Transverse colon (tissue), 4 donors: ENCODE measurements around the gene UQCRH. TPM values are rescaled to one million over a fixed set of nuclear protein-coding genes. Genes with fewer than 3 reads are reported as not detected.
A peak's percentile ranks its signal among the peaks of the same experiment; 100 is the strongest.
"Not testable (repeated sequence)": the region's sequence is repeated elsewhere in the genome, so short reads cannot be mapped to it uniquely, and the experiment has no call there.

ENCODE experiments used
- DNase-seq: peaks from one replicate; pipeline ENCODE4 v3.0.0-alpha.2; 2019
- H3K27ac ChIP-seq, 4 donors: fragments of 200-600 bp; sonication (generic); 2 replicates each; pipeline ENCODE4 v1.5.1; 2016 to 2018; ENCODE audit warnings: inconsistent platforms in 4 of 4
- H3K27me3 ChIP-seq: fragments of 200-600 bp; sonication (generic); 2 replicates; pipeline ENCODE4 v1.5.1; 2017; ENCODE audit warnings: inconsistent platforms
- H3K36me3 ChIP-seq, 4 donors: fragments of 200-600 bp; sonication (generic); 2 replicates each; pipeline ENCODE4 v1.5.1; 2017 to 2019; ENCODE audit warnings: inconsistent platforms in 4 of 4
- H3K4me1 ChIP-seq, 4 donors: fragments of 200-600 bp; sonication (generic); 2 replicates each; pipeline ENCODE4 v1.5.1; 2017 to 2020; ENCODE audit warnings: inconsistent platforms in 4 of 4
- H3K4me3 ChIP-seq, 4 donors: fragments of 200-600 bp; sonication (generic); 1 replicate in 1 of 4; 2 replicates in 3 of 4; pipeline versions ENCODE4 v1.5.1 to v1.6.1; 2017 to 2019; ENCODE audit warnings: inconsistent platforms in 4 of 4
- H3K9me3 ChIP-seq, 2 donors: fragments of 200-600 bp; sonication (generic); 2 replicates each; pipeline ENCODE4 v1.5.1; 2017 to 2019; ENCODE audit warnings: inconsistent platforms in 2 of 2
- CTCF ChIP-seq, 5 experiments: fragments of 200-600 bp in 3 of 5; fragments of 450-650 bp in 2 of 5; sonication (generic) in 3 of 5; IDR thresholded peaks; 1 replicate in 2 of 5; 2 replicates in 3 of 5; pipeline ENCODE4 v1.5.1; 2016 to 2017; ENCODE audit warnings: antibody characterized with exemption in 5 of 5, inconsistent platforms in 3 of 5, mild to moderate bottlenecking in 2 of 5, moderate library complexity in 1 of 5
- EP300 ChIP-seq: sonication (generic); formaldehyde crosslinking; IDR thresholded peaks from one replicate; pipeline ENCODE4 v1.6.1; 2017; ENCODE audit warnings: antibody characterized with exemption, low read depth
- POLR2A ChIP-seq: fragments of 450-650 bp; IDR thresholded peaks from one replicate; pipeline ENCODE4 v1.6.1; 2016; ENCODE audit warnings: antibody characterized with exemption, mild to moderate bottlenecking, moderate library complexity
- POLR2AphosphoS5 ChIP-seq, 3 donors: sonication (generic); formaldehyde crosslinking; IDR thresholded peaks; one replicate each; pipeline ENCODE4 v1.6.1; 2016; ENCODE audit warnings: antibody characterized with exemption in 3 of 3
- WGBS, 2 donors: methylation state at CpG; one replicate each; pipeline ENCODE4 v1.1.5; 2018; ENCODE audit warnings: low coverage in 1 of 2; 5-methylcytosine and 5-hydroxymethylcytosine counted together
- in situ Hi-C, 4 donors: fragments of 200-750 bp; cut with MboI; loops; one replicate each; pipeline versions ENCODE4 v1.15.0 to v1.15.1; 2017; ENCODE audit warnings: low sequenced_read_pairs in 3 of 4, low pct_ligation_motif_present in 1 of 4, low pct_unique_long_range_greater_than_20kb in 1 of 4
- intact Hi-C: fragments of 100-400 bp; cut with DNase I; formaldehyde crosslinking; loops from one replicate; pipeline ENCODE4 v1.15.1; 2023; ENCODE audit warnings: low total_unique reads
- total RNA-seq, 4 donors: library from RNA; depleted of rRNA; stranded (reverse); fragments of >200 nt; gene quantifications; one replicate each; pipeline ENCODE4 v1.1.0, GENCODE V29; 2016

UQCRH gene
- total RNA-seq, 4 donors from 2014 or later: 108 to 575 (median 330) TPM

- Histone ChIP-seq H3K9me3 (no peaks in the 10 kb centered on the region), H3K4me3 (no peak overlapping the region), H3K27me3 (no peaks in the 10 kb centered on the region), H3K36me3 (no peaks in the 10 kb centered on the region), H3K4me1 (no peaks in the 10 kb centered on the region), H3K27ac (no peak overlapping the region)
- 75 to 82% methylated on average over 1 to 2 of the region's 2 CpGs for WGBS, 2 donors
- DNase-seq: no peak
- in situ Hi-C loops: no loop called here
- intact Hi-C loops: no loop called here
- TF ChIP-seq POLR2A (no peak), EP300 (no peak), CTCF (IDR thresholded peaks at IDR 0.05) (no peak), POLR2AphosphoS5 (IDR thresholded peaks at IDR 0.05) (no peak)
Observed at GRCh38 chr1:46334030-46334384, 30.5 kb downstream of the UQCRH start.

GRCh38 chr1:46335081-46335480, 31.6 kb downstream of the UQCRH start:
- Histone ChIP-seq H3K27me3 (no peaks in the 10 kb centered on the region), H3K4me3 (no peak overlapping the region), H3K9me3 (no peaks in the 10 kb centered on the region), H3K4me1 (peaks cover 0 to 10% (median 5%) of the 10 kb centered on the region in 4 donors), H3K36me3 (no peaks in the 10 kb centered on the region), H3K27ac (no peak overlapping the region)
- 82 to 86% methylated on average over 3 of the region's 3 CpGs for WGBS, 2 donors
- TF ChIP-seq POLR2AphosphoS5 (IDR thresholded peaks at IDR 0.05): no peak
- TF ChIP-seq CTCF (IDR thresholded peaks at IDR 0.05): no peak
- TF ChIP-seq POLR2A: no peak
- no peak for TF ChIP-seq EP300
- intact Hi-C loops: no loop called here
- DNase-seq: no peak
- in situ Hi-C loops: no loop called here

GRCh38 chr1:46337409-46337808, 33.9 kb downstream of the UQCRH start:
- H3K9me3 ChIP-seq, intact Hi-C loops, H3K36me3 ChIP-seq, H3K27ac ChIP-seq, H3K4me3 ChIP-seq, DNase-seq, H3K27me3 ChIP-seq, in situ Hi-C loops: not testable (repeated sequence)
- H3K4me1 ChIP-seq: peaks cover 5 to 18% (median 13%) of the 10 kb centered on the region in 4 donors
- WGBS, 2 donors: 92 to 95% methylated on average over 8 to 14 of the region's 14 CpGs

GRCh38 chr1:46340404-46341221, 37.1 kb downstream of the UQCRH start, which contains the start of gene NSUN4:
TSS of gene NSUN4 (plus strand) at chr1:46340807. CDS start at chr1:46340827, 20 bp downstream.
- peak within 1 kb of the TSS; percentile 92 to 99 (median 98) for H3K27ac ChIP-seq
- intact Hi-C loops: no loop called here

More at GRCh38 chr1:46340404-46341221, 37.1 kb downstream of the UQCRH start, which contains the start of gene NSUN4:
- WGBS, 2 donors: 0 to 1% methylated on average over 5 to 53 of the region's 53 CpGs
- peak; percentile 93 for DNase-seq
- in situ Hi-C loops: no loop called here
- Histone ChIP-seq H3K4me3 (peak within 1 kb of the TSS; percentile 43 to 78 (median 60)), H3K4me1 (peaks cover 5 to 18% (median 13%) of the 10 kb centered on the region in 4 donors), H3K9me3 (no peaks in the 10 kb centered on the region), H3K27me3 (no peaks in the 10 kb centered on the region), H3K36me3 (peaks cover 0 to under 1% (median 0%) of the 10 kb centered on the region in 4 donors)
- TF ChIP-seq POLR2A: peak; percentile 83
- TF ChIP-seq EP300: peak; percentile 97
- peak; percentile 66 to 89 (median 84) for TF ChIP-seq POLR2AphosphoS5 (IDR thresholded peaks at IDR 0.05)
- TF ChIP-seq CTCF (IDR thresholded peaks at IDR 0.05): peak; percentile 48 to 83 (median 62)
